Embryonic facial prominence (tissue), 1 donor: ENCODE measurements around the gene RPRD1B.

Experiments
- DNase-seq: peaks from one replicate; pipeline ENCODE4 v3.0.0-alpha.2; 2016; ENCODE audit errors: extremely low spot score

The RPRD1B gene

DNA sequence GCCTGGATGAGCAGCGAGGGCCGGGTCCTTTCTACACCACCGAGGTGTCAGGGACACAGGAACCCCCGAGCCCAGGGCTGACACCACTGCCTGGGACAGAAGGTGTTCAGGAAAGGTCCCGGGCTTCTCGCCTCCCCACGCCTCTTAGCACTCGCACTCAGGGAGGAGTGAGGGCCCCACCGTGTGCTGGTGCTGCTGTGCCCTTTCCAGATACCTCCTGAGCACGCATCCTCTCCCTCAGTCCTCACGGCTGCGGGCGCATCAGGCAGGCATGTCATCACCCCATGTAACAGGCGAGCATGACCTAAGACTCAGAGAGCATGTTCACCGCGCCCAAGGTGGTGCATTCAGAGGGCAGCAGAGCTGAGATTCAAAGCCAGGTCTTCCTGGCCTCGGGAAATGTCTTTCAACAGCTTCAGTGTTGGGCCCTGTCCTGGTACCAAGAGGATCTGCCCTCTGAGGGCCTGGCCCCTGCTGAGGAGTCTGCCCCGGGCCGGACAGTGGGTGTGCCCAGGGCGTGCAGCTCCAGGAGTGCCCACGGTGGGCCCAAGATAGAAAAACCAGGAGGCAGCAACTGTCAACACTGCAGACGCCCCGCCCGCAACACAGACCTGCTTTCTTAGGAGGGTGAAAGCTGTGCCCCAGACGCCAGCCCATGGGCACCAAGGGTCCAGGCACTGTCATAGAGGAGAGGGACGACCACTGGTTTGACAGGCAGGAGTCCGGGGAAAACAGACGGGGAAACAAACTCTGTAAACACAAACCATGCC lies 102.3 kb downstream of the RPRD1B start:
- DNase-seq: no peak

DNA sequence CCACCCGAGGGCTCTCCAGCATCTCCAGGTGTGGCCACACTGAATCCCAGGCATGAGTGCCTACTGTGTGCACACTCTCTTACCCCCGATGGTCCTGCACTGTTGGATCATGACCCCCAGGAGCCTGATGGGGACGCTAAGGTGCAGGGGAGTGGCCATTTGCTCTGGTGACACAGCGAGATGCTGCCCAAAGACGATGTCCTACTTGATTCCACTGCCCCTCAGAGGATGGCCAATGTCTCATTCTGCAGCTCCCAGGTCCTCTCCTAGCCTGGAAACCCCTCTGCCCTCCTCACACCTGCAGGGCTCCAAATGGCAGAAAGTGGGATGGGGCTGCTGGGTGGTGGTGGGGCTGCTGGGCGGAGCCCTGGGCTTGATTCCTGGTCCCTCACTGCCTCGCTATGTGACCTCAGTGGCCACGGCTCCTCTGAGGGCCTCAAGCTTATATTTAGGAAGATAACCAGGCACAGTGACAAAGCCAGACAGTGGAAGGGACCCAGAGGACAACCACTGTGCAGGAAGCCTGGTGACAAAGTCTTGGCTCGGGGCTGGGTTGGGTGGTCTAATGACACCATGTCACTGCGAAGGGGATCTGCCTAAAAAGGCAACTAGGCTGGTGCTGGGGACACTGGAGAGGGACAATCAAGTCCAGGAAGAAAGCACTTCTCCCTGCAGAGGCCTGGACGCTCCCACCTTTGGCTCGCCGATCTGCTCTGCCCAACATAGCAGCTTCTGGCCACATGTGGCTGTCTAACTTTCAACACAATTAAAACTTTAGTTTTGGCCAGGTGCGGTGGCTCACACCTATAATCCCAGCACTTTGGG lies 103.1 kb downstream of the RPRD1B start:
- no peak for DNase-seq

DNA sequence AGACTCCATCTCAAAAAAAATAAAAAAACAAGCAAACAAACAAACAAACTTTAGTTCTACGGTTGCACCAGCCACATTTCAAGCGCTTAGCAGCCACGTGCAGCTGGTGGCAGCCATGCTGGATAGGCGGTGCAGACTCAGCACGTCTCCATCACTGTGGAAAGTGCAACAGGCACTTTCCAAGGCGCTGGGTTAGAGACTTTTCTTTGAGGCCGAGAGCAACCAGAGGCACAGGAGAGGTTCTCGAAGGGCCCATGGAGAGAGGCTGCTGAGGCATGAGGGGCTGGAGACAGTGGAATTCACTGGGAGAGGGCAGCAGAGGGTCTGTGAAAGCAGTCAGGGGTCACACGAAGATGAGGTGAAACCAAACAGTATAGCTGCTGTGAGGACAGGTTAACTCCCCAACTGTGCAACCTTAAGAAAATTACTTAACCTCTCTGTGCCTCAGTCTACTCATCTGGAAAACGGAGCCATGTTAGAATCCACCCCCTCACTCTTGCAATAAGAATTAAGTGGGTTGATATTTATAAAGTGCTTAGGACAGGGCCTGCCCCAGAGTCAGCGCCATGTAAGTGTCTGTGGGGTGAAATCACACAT lies 104.0 kb downstream of the RPRD1B start:
- DNase-seq: no peak

DNA sequence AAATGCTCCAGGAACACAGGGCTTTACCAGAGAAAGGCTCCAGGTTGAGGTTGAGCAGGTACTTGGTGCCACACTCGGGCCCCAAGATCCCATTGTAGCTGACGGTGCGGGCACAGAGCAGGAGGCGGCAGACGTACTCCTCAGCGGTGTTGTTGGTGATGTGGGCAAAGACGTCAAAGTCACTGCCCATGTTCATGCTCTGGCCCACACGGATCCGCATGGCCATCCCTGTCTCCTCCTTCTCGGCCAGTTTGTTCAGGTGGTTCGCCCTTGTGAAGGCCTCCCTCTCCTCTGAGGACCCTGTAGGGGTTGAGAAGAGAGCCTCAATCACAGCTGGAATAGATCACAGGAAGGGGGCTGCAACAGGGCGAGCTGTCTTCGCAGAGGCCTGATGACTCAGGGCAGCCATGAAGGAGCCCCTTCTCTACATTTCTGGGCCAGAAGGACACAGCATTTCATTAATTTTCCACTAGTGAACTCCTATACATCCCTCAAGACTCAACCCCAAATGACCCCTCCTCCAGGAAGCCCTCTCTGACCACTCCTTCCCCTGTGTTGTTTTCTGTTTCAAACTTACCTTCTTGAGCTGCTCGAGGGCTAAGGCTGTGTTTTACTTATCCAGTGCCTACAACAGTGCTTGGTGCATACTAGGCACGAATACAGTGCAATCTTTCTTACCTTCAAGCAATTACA lies 104.7 kb downstream of the RPRD1B start:
- no peak for DNase-seq

DNA sequence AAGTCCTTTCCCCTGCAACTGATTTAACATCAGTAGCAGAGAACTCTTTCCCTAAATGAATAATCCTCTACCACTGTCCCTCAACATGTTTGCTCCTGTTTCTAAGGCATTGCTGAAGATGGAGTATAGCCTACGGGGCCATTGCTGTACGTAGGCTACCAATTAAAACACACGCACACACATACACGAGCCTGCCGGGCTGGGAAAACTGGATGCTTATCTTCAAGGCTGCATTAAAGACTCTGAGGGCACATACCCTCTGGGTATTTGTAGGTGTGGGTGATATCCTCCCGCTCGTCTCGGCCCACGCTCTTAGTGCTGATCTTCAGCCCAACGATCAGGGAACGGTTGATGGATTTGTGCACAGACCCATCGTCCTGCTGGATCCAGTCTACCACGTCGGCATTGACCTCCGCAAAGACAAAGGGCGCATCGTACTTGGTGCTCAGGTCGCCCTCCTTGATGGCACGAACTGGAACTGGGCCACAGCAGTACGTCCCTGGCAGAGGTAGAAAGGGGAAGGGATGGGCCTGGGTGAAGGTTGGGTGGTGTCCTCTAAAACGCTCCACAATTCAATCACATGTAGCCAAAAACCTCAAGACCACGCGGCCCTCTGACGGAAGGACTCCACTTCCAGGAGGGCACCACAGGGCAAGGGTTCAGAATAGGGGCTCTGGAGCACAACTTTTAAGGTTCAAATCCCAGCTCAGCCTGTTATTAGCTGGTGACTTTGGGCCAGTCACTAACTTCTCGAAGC lies 105.8 kb downstream of the RPRD1B start:
- DNase-seq: no peak

DNA sequence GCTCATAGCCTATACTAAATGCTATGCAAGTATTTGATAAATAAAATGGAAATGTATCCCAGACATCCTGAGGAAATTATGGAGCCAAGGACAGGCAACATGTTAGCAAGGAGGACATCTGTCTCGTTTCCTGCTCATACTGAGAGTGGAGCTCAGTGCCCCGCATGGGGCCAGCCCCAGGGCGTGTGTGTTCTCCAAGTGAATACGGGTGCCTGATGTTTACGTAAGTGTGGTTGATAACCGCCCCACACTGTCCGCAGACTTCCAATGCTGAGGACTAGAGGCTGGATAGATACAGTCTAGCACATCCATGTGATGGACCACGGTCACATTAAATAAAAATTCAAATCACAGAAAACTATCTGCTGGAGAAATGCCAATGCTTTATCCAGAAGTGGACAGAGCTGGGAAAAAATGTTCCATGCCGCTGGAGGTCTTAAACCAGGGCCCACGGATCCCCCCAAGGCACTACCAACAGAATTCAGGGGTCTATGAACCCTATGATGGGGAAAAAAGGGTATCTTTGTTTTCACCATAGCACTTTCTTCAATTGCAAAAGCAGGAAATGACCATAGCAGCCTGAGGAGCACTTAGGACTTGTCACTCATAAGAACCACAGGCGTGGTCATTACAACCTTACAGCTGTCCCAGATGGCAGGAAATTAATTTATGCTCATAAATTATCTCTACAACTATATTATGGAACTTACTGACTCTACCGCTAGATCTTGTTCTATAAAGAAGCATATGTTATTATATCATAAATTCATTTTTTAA lies 106.6 kb downstream of the RPRD1B start:
- no peak for DNase-seq

DNA sequence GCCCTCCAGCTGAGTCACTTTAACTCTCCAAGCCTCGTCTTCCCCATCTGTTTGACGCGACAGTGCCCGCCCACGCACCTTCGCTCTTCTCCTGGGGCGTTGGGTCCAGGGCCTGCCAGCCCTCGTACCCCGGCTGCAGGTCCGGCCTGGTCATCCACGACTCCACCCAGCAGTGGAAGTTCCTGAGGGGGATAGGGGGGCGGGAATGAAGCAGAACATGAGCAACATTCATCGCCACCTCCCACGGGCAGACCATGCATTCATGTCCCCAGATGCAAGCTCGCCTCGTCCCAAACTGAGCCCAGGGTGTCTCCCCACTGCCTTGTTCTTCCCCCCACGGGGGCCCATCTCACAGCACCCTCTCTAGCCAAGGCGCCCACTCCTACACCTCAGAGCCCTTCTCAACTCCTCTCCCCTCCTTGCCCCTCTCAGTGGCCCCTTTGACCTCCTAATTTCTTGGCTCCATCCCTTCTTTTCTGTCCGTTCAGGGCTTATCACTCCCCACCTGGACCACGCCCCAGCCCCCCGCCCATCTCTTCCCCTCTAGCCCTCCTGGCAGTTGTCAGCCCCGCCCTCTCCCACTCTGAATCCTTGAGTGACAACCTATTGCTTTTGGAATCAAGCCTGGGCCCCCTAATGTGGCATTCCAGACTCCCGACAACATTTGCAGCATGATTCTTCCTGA lies 107.8 kb downstream of the RPRD1B start:
- DNase-seq: no peak
